ENCODE measurements around the gene FNDC3B.

Gene FNDC3B

DNA sequence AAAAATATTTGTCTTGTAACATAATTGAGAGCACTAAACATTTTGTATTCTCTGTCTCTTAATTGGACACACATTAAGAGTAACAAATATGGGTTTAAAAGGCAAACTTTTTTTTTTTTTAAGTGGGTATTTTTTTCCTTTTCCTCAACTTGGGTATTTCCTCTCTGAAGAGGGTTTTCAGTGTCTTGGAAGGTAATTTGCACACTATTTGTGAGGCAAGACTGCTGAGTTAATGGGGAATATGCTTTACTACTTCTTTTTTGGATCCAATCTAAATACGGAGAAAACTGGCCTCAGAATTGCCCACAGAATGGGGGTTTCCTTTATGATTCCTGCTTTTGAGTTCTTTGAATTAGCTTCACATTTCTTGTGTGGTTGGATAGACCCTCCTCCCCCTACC, 105.2 kb downstream of the FNDC3B start:
- Histone ChIP-seq H3K27ac (ENCODE audit: low read depth, low read length) (peak overlapping the region; percentile 8), H3K9me3 (ENCODE audit: control insufficient read depth in 5 of 5, low read length in 5 of 5) (no peaks in the 10 kb centered on the region), H3K4me3 (ENCODE audit: low read depth in 1 of 5, low read length in 5 of 5) (no peak overlapping the region), H3K9ac (ENCODE audit: low read length in 5 of 5) (no peak overlapping the region), H3K36me3 (ENCODE audit: control insufficient read depth in 5 of 5, insufficient read depth in 5 of 5, low read length in 5 of 5) (peaks cover 0 to 7% (median 0%) of the 10 kb centered on the region in 5 donors), H3K4me1 (ENCODE audit: control insufficient read depth in 5 of 5, insufficient read depth in 5 of 5, low read length in 5 of 5) (peaks cover 4 to 45% (median 34%) of the 10 kb centered on the region in 5 donors), H3K27me3 (ENCODE audit: control insufficient read depth in 5 of 5, insufficient read depth in 4 of 5, low read length in 5 of 5) (no peaks in the 10 kb centered on the region)

GRCh38 chr3:172145031-172145686, 105.8 kb downstream of the FNDC3B start:
- no peaks in the 10 kb centered on the region for H3K9me3 ChIP-seq (ENCODE audit: control insufficient read depth in 5 of 5, low read length in 5 of 5)
- H3K27ac ChIP-seq (ENCODE audit: low read depth, low read length), result peak overlapping the region; percentile 8

GRCh38 chr3:172146349-172146748, 107.0 kb downstream of the FNDC3B start:
- Histone ChIP-seq H3K36me3 (ENCODE audit: control insufficient read depth in 5 of 5, insufficient read depth in 5 of 5, low read length in 5 of 5) (peaks cover 0 to 7% (median 0%) of the 10 kb centered on the region in 5 donors), H3K27me3 (ENCODE audit: control insufficient read depth in 5 of 5, insufficient read depth in 4 of 5, low read length in 5 of 5) (no peaks in the 10 kb centered on the region), H3K9me3 (ENCODE audit: control insufficient read depth in 5 of 5, low read length in 5 of 5) (no peaks in the 10 kb centered on the region), H3K9ac (ENCODE audit: low read length in 5 of 5) (no peak overlapping the region), H3K27ac (ENCODE audit: low read depth, low read length) (no peak overlapping the region), H3K4me1 (ENCODE audit: control insufficient read depth in 5 of 5, insufficient read depth in 5 of 5, low read length in 5 of 5) (peaks cover 0 to 28% (median 18%) of the 10 kb centered on the region in 5 donors), H3K4me3 (ENCODE audit: low read depth in 1 of 5, low read length in 5 of 5) (no peak overlapping the region)

More at GRCh38 chr3:172145031-172145686, 105.8 kb downstream of the FNDC3B start:
- no peak overlapping the region for H3K4me3 ChIP-seq (ENCODE audit: low read depth in 1 of 5, low read length in 5 of 5)
- peaks cover 0 to 7% (median 0%) of the 10 kb centered on the region in 5 donors for H3K36me3 ChIP-seq (ENCODE audit: control insufficient read depth in 5 of 5, insufficient read depth in 5 of 5, low read length in 5 of 5)
- no peaks in the 10 kb centered on the region for H3K27me3 ChIP-seq (ENCODE audit: control insufficient read depth in 5 of 5, insufficient read depth in 4 of 5, low read length in 5 of 5)
- H3K9ac ChIP-seq (ENCODE audit: low read length in 5 of 5), result no peak overlapping the region
- H3K4me1 ChIP-seq (ENCODE audit: control insufficient read depth in 5 of 5, insufficient read depth in 5 of 5, low read length in 5 of 5), result peaks cover 2 to 40% (median 29%) of the 10 kb centered on the region in 5 donors

GRCh38 chr3:172147113-172147818, 107.9 kb downstream of the FNDC3B start:
- Histone ChIP-seq H3K36me3 (ENCODE audit: control insufficient read depth in 5 of 5, insufficient read depth in 5 of 5, low read length in 5 of 5) (peaks cover 0 to 7% (median 0%) of the 10 kb centered on the region in 5 donors), H3K4me1 (ENCODE audit: control insufficient read depth in 5 of 5, insufficient read depth in 5 of 5, low read length in 5 of 5) (peaks cover 2 to 26% (median 15%) of the 10 kb centered on the region in 5 donors), H3K9me3 (ENCODE audit: control insufficient read depth in 5 of 5, low read length in 5 of 5) (no peaks in the 10 kb centered on the region), H3K9ac (ENCODE audit: low read length in 5 of 5) (no peak overlapping the region), H3K27me3 (ENCODE audit: control insufficient read depth in 5 of 5, insufficient read depth in 4 of 5, low read length in 5 of 5) (no peaks in the 10 kb centered on the region), H3K27ac (ENCODE audit: low read depth, low read length) (no peak overlapping the region), H3K4me3 (ENCODE audit: low read depth in 1 of 5, low read length in 5 of 5) (no peak overlapping the region)

DNA sequence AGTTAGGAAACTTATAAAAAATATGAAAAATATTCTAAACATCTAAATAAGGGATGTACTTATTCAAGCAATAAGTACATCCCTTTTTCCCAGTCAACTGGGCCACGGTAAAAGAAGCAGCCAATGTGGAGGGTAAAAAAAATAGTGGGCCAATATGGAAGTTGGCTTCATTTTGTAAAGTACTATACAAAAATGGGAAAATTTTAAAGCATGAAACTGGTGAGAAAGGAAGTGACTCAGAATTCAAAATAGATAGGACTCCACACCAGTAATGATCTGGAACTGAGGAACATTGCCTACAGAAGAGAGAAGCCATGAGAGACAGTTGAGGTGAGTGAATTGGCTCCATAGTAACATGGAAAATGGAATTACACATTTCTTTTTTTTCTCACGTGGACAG, 108.9 kb downstream of the FNDC3B start:
- Histone ChIP-seq H3K4me1 (ENCODE audit: control insufficient read depth in 5 of 5, insufficient read depth in 5 of 5, low read length in 5 of 5) (peaks cover 8 to 29% (median 19%) of the 10 kb centered on the region in 5 donors), H3K36me3 (ENCODE audit: control insufficient read depth in 5 of 5, insufficient read depth in 5 of 5, low read length in 5 of 5) (peaks cover 0 to 7% (median 0%) of the 10 kb centered on the region in 5 donors), H3K27ac (ENCODE audit: low read depth, low read length) (no peak overlapping the region), H3K27me3 (ENCODE audit: control insufficient read depth in 5 of 5, insufficient read depth in 4 of 5, low read length in 5 of 5) (no peaks in the 10 kb centered on the region), H3K9ac (ENCODE audit: low read length in 5 of 5) (no peak overlapping the region), H3K4me3 (ENCODE audit: low read depth in 1 of 5, low read length in 5 of 5) (no peak overlapping the region), H3K9me3 (ENCODE audit: control insufficient read depth in 5 of 5, low read length in 5 of 5) (no peaks in the 10 kb centered on the region)

DNA sequence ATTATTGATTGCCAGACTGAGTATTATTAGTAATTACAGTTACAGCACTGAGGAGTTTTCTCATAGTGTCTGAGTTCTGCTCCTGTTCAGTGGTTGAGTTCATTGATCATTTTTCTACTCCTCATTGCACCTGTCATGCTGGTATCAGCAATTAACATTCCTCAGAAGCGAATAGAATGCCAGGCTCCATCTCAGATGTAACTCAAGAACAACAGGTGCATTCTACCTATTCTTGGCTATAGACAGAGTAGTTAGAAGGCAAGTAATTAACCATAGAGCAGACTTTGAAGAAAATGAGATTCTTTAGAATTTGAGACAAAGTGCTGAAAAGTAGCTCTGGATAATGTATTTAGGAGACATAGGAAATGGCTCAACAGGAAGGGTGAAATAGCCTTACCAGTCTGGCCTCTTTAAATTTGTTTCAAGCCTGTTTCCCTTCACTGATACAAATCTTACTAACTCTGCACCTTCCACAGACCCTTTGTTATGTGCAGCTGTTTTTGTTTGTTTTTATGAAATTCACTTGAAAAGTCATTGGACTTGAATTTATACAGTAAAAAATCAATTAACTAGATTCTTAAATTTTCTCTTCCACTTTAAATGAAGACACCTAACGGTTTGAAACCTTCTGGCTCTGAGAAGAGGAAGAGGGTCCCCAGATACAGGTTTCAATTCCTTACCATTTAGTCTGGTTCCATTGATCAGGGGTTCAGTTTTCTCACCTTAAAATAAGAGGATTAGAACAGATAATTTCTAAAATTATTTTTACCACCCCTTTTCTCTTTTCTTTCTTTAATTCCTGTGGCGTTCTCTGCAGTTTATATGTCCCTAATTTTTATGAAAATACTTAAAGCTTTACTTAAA, 109.6 kb downstream of the FNDC3B start:
- H3K4me1 ChIP-seq (ENCODE audit: control insufficient read depth in 5 of 5, insufficient read depth in 5 of 5, low read length in 5 of 5), result peaks cover 15 to 36% (median 26%) of the 10 kb centered on the region in 5 donors
- no peak overlapping the region for H3K9ac ChIP-seq (ENCODE audit: low read length in 5 of 5)
- H3K27me3 ChIP-seq (ENCODE audit: control insufficient read depth in 5 of 5, insufficient read depth in 4 of 5, low read length in 5 of 5), result no peaks in the 10 kb centered on the region
- H3K36me3 ChIP-seq (ENCODE audit: control insufficient read depth in 5 of 5, insufficient read depth in 5 of 5, low read length in 5 of 5), result peaks cover 0 to 7% (median 0%) of the 10 kb centered on the region in 5 donors
- H3K27ac ChIP-seq (ENCODE audit: low read depth, low read length), result peak overlapping the region; percentile 19
- H3K4me3 ChIP-seq (ENCODE audit: low read depth in 1 of 5, low read length in 5 of 5), result no peak overlapping the region
- H3K9me3 ChIP-seq (ENCODE audit: control insufficient read depth in 5 of 5, low read length in 5 of 5), result no peaks in the 10 kb centered on the region

GRCh38 chr3:172150268-172150667, 110.9 kb downstream of the FNDC3B start:
- H3K27ac ChIP-seq (ENCODE audit: low read depth, low read length), result no peak overlapping the region
- H3K4me1 ChIP-seq (ENCODE audit: control insufficient read depth in 5 of 5, insufficient read depth in 5 of 5, low read length in 5 of 5), result peaks cover 16 to 43% (median 31%) of the 10 kb centered on the region in 5 donors
- H3K9ac ChIP-seq (ENCODE audit: low read length in 5 of 5), result no peak overlapping the region
- H3K9me3 ChIP-seq (ENCODE audit: control insufficient read depth in 5 of 5, low read length in 5 of 5), result no peaks in the 10 kb centered on the region
- H3K27me3 ChIP-seq (ENCODE audit: control insufficient read depth in 5 of 5, insufficient read depth in 4 of 5, low read length in 5 of 5), result no peaks in the 10 kb centered on the region
- peaks cover 0 to 7% (median 0%) of the 10 kb centered on the region in 5 donors for H3K36me3 ChIP-seq (ENCODE audit: control insufficient read depth in 5 of 5, insufficient read depth in 5 of 5, low read length in 5 of 5)
- H3K4me3 ChIP-seq (ENCODE audit: low read depth in 1 of 5, low read length in 5 of 5), result no peak overlapping the region

DNA sequence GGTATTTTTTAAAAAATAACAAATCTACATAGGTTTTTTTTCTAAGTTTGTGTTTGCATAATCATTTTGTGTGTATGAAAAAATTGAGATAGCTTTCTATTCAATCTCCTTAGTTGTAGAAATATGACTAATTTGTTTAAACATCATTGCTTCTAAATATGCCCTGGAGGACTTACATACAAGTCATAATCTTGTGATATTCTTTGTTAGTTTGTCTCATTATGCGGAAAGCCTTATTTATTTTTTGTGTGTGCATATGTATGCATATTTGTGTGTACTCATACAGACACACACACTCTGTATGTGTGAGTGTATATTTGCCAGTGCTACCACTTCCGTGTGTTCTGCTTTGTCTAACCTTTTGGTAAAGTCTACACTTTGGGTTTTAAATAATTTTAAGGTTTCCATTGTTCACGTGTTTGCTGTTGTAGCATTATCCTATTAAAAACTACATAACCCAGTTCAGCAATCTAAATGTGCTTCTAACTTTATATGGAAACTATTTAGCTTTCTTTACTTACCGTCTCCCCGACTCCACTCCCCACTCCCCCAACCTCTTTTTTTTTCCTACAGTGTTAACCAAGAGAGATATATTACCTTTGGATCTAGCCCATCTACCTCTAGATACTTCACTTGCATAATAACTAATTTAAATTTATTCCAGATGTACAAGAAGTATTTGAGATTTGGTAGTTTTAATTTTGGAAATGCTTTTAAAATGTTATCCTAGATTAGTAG, 111.7 kb downstream of the FNDC3B start:
- H3K4me1 ChIP-seq (ENCODE audit: control insufficient read depth in 5 of 5, insufficient read depth in 5 of 5, low read length in 5 of 5), result peaks cover 16 to 39% (median 37%) of the 10 kb centered on the region in 5 donors
- no peak overlapping the region for H3K9ac ChIP-seq (ENCODE audit: low read length in 5 of 5)
- H3K36me3 ChIP-seq (ENCODE audit: control insufficient read depth in 5 of 5, insufficient read depth in 5 of 5, low read length in 5 of 5), result peaks cover 0 to 7% (median 0%) of the 10 kb centered on the region in 5 donors
- no peaks in the 10 kb centered on the region for H3K9me3 ChIP-seq (ENCODE audit: control insufficient read depth in 5 of 5, low read length in 5 of 5)
- H3K27ac ChIP-seq (ENCODE audit: low read depth, low read length), result no peak overlapping the region
- no peak overlapping the region for H3K4me3 ChIP-seq (ENCODE audit: low read depth in 1 of 5, low read length in 5 of 5)
- no peaks in the 10 kb centered on the region for H3K27me3 ChIP-seq (ENCODE audit: control insufficient read depth in 5 of 5, insufficient read depth in 4 of 5, low read length in 5 of 5)
